Measurements from ENCODE around the gene SCAMP2.
"Not testable (repeated sequence)": the region's sequence is repeated elsewhere in the genome, so short reads cannot be mapped to it uniquely, and the experiment has no call there.

SCAMP2 gene

GRCh38 chr15:74887537-74888193, 14.5 kb upstream of the SCAMP2 start:
- H3K9me3 ChIP-seq (ENCODE audit: control extremely low read depth in 1 of 5, control insufficient read depth in 4 of 5, insufficient read depth in 2 of 5, low read depth in 1 of 5, low read length in 4 of 5); DNase-seq; H3K27me3 ChIP-seq (replicated peaks in 2 of 5; ENCODE audit: control insufficient read depth in 4 of 5, insufficient read depth in 5 of 5, low read length in 4 of 5); H3K27ac ChIP-seq (ENCODE audit: insufficient read depth in 1 of 2, low read depth in 1 of 2, low read length in 2 of 2, poor library complexity in 1 of 2, severe bottlenecking in 2 of 2); H3K4me3 ChIP-seq (ENCODE audit: control insufficient read depth in 1 of 7, extremely low read depth in 1 of 7, insufficient read depth in 4 of 7, low read depth in 2 of 7, low read length in 6 of 7): not testable (repeated sequence)
- Histone ChIP-seq H3K4me1 (ENCODE audit: control extremely low read depth in 1 of 4, control insufficient read depth in 4 of 4, insufficient read depth in 4 of 4, low read length in 3 of 4) (peaks cover 0 to 48% (median 30%) of the 10 kb centered on the region in 4 experiments), H3K36me3 (ENCODE audit: control insufficient read depth in 4 of 4, insufficient read depth in 4 of 4, low read length in 3 of 4) (peaks cover 0 to 17% (median 8%) of the 10 kb centered on the region in 4 experiments)
- ChIA-PET CTCF (interaction anchor here (1.4 to 1.7 kb wide), 3 partner anchors 9 to 101 kb away, joined by 3 to 5 read pairs (median 4); no protein-coding TSS in a partner anchor), POLR2A (interaction anchor here (0.5 kb wide), 1 partner anchor 41 kb away, joined by 6 read pairs; no protein-coding TSS in a partner anchor)
- no CpG with 5 or more reads among the region's 10 CpGs for WGBS (ENCODE audit: insufficient coverage)

DNA sequence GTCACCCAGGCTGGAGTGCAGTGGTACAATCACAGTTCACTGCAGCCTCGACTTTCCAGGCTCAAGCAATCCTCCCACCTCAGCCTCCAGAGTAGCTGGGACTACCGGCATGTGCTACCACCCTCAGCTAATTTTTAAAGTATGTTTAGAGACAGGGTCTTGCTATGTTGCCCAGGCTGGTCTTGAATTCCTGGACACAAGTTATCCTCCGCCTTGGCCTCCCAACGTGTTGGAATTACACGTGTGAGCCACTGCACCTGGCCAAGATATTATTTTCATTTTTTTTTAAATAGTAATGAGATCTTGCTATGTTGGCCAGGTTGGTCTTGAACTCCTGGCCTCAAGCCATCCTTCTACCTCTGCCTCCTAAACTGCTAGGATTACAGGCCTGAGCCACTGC, 12.3 kb upstream of the SCAMP2 start:
- H3K9me3 ChIP-seq (ENCODE audit: control extremely low read depth in 1 of 5, control insufficient read depth in 4 of 5, insufficient read depth in 2 of 5, low read depth in 1 of 5, low read length in 4 of 5), result peaks cover 0 to 9% (median 5%) of the 10 kb centered on the region in 5 experiments
- H3K4me3 ChIP-seq (ENCODE audit: control insufficient read depth in 1 of 7, extremely low read depth in 1 of 7, insufficient read depth in 4 of 7, low read depth in 2 of 7, low read length in 6 of 7), result no peak overlapping the region
- no peak for DNase-seq
- ChIA-PET POLR2A (interaction anchor here (0.7 kb wide), 1 partner anchor 32 kb away, joined by 3 read pairs; no protein-coding TSS in a partner anchor), CTCF (interaction anchor here (1.0 to 4.3 kb wide), 3 partner anchors 15 kb away, joined by 3 to 29 read pairs (median 4); no protein-coding TSS in a partner anchor)
- H3K27me3 ChIP-seq (replicated peaks in 2 of 5; ENCODE audit: control insufficient read depth in 4 of 5, insufficient read depth in 5 of 5, low read length in 4 of 5), result no peaks in the 10 kb centered on the region
- 94% methylated on average over 2 of the region's 5 CpGs for WGBS (ENCODE audit: insufficient coverage)
- no peaks in the 10 kb centered on the region for H3K36me3 ChIP-seq (ENCODE audit: control insufficient read depth in 4 of 4, insufficient read depth in 4 of 4, low read length in 3 of 4)
- no peak overlapping the region for H3K27ac ChIP-seq (ENCODE audit: insufficient read depth in 1 of 2, low read depth in 1 of 2, low read length in 2 of 2, poor library complexity in 1 of 2, severe bottlenecking in 2 of 2)
- peaks cover 0 to 41% (median 25%) of the 10 kb centered on the region in 4 experiments for H3K4me1 ChIP-seq (ENCODE audit: control extremely low read depth in 1 of 4, control insufficient read depth in 4 of 4, insufficient read depth in 4 of 4, low read length in 3 of 4)

- no peak for DNase-seq
- Histone ChIP-seq H3K4me1 (ENCODE audit: control extremely low read depth in 1 of 4, control insufficient read depth in 4 of 4, insufficient read depth in 4 of 4, low read length in 3 of 4) (peaks cover 0 to 34% (median 19%) of the 10 kb centered on the region in 4 experiments), H3K4me3 (ENCODE audit: control insufficient read depth in 1 of 7, extremely low read depth in 1 of 7, insufficient read depth in 4 of 7, low read depth in 2 of 7, low read length in 6 of 7) (no peak overlapping the region), H3K27me3 (replicated peaks in 2 of 5; ENCODE audit: control insufficient read depth in 4 of 5, insufficient read depth in 5 of 5, low read length in 4 of 5) (no peaks in the 10 kb centered on the region), H3K9me3 (ENCODE audit: control extremely low read depth in 1 of 5, control insufficient read depth in 4 of 5, insufficient read depth in 2 of 5, low read depth in 1 of 5, low read length in 4 of 5) (peaks cover 0 to 9% (median 5%) of the 10 kb centered on the region in 5 experiments), H3K27ac (ENCODE audit: insufficient read depth in 1 of 2, low read depth in 1 of 2, low read length in 2 of 2, poor library complexity in 1 of 2, severe bottlenecking in 2 of 2) (no peak overlapping the region), H3K36me3 (ENCODE audit: control insufficient read depth in 4 of 4, insufficient read depth in 4 of 4, low read length in 3 of 4) (no peaks in the 10 kb centered on the region)
- ChIA-PET POLR2A (interaction anchor here (0.7 kb wide), 1 partner anchor 32 kb away, joined by 3 read pairs; no protein-coding TSS in a partner anchor), CTCF (interaction anchor here (1.0 to 4.3 kb wide), 8 partner anchors 9 to 110 kb away, joined by 3 to 29 read pairs (median 4); partner anchors contain the start of gene SCAMP2)
- 93% methylated on average over 3 of the region's 4 CpGs for WGBS (ENCODE audit: insufficient coverage)
These were observed 11.5 kb upstream of the SCAMP2 start for GRCh38 chr15:74884428-74885223.

DNA sequence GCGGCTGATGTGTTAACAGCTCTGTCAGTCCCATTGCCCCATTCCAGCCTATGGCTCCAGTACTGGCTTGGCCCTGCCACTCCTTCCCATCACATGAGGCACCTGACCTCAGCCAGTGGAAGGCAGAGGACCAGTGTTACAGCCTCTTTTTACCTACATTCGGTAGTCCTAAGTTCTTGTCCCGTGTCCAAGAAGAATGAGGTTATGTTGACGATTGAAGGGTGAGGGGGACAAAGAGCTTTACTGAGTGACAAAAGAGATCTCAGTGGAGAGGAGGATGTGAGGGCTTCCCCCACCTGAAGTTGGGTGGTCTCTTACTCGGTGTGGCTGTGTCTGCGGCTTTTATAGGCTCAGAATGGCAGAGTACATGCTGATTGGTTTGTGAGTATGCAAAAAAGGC, 9.4 kb upstream of the SCAMP2 start:
- CTCF ChIA-PET, result interaction anchor here (3.2 to 4.3 kb wide), 3 partner anchors 8 to 18 kb away, joined by 10 to 29 read pairs (median 10); partner anchors contain the start of gene MPI
- DNase-seq, result no peak
- WGBS (ENCODE audit: insufficient coverage), result 100% methylated on average over 1 of the region's 6 CpGs
- Histone ChIP-seq H3K4me1 (ENCODE audit: control extremely low read depth in 1 of 4, control insufficient read depth in 4 of 4, insufficient read depth in 4 of 4, low read length in 3 of 4) (peaks cover 0 to 22% (median 8%) of the 10 kb centered on the region in 4 experiments), H3K27ac (ENCODE audit: insufficient read depth in 1 of 2, low read depth in 1 of 2, low read length in 2 of 2, poor library complexity in 1 of 2, severe bottlenecking in 2 of 2) (no peak overlapping the region), H3K9me3 (ENCODE audit: control extremely low read depth in 1 of 5, control insufficient read depth in 4 of 5, insufficient read depth in 2 of 5, low read depth in 1 of 5, low read length in 4 of 5) (peaks cover 0 to 9% (median 5%) of the 10 kb centered on the region in 5 experiments), H3K27me3 (replicated peaks in 2 of 5; ENCODE audit: control insufficient read depth in 4 of 5, insufficient read depth in 5 of 5, low read length in 4 of 5) (no peaks in the 10 kb centered on the region), H3K36me3 (ENCODE audit: control insufficient read depth in 4 of 4, insufficient read depth in 4 of 4, low read length in 3 of 4) (no peaks in the 10 kb centered on the region), H3K4me3 (ENCODE audit: control insufficient read depth in 1 of 7, extremely low read depth in 1 of 7, insufficient read depth in 4 of 7, low read depth in 2 of 7, low read length in 6 of 7) (no peak overlapping the region)
- POLR2A ChIA-PET, result interaction anchor here (1.4 kb wide), 1 partner anchor 13 kb away, joined by 4 read pairs; no protein-coding TSS in a partner anchor

DNA sequence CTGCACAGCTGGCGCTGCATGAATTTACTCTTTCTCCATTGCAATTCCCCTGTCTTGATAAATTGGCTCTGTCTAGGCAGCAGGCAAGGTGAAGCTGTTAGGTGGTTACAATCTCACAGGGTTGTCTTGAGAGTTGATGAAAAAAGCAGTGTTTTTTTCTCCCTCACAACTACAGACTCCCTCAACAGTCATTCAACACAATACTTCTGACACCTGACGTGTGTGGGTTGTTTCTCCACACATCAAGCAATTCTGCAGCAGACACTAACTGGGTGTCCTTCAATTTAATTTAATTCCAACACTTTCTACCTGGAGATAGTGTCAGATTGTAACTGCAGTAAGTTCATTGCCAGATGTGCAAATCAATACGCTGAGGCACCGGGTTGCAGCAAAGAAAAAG, 5.1 kb upstream of the SCAMP2 start:
- 100% methylated on average over 1 of the region's 4 CpGs for WGBS (ENCODE audit: insufficient coverage)
- no peak overlapping the region for H3K4me3 ChIP-seq (ENCODE audit: control insufficient read depth in 1 of 7, extremely low read depth in 1 of 7, insufficient read depth in 4 of 7, low read depth in 2 of 7, low read length in 6 of 7)
- ChIA-PET POLR2A (interaction anchor here (0.6 kb wide), 1 partner anchor 192 kb away, joined by 4 read pairs; no protein-coding TSS in a partner anchor), CTCF (no interaction called here)
- DNase-seq, result no peak
- peaks cover 0 to 9% (median 5%) of the 10 kb centered on the region in 5 experiments for H3K9me3 ChIP-seq (ENCODE audit: control extremely low read depth in 1 of 5, control insufficient read depth in 4 of 5, insufficient read depth in 2 of 5, low read depth in 1 of 5, low read length in 4 of 5)
- H3K27me3 ChIP-seq (replicated peaks in 2 of 5; ENCODE audit: control insufficient read depth in 4 of 5, insufficient read depth in 5 of 5, low read length in 4 of 5), result no peaks in the 10 kb centered on the region
- peaks cover 0 to 9% (median 6%) of the 10 kb centered on the region in 4 experiments for H3K4me1 ChIP-seq (ENCODE audit: control extremely low read depth in 1 of 4, control insufficient read depth in 4 of 4, insufficient read depth in 4 of 4, low read length in 3 of 4)
- no peak overlapping the region for H3K27ac ChIP-seq (ENCODE audit: insufficient read depth in 1 of 2, low read depth in 1 of 2, low read length in 2 of 2, poor library complexity in 1 of 2, severe bottlenecking in 2 of 2)
- no peaks in the 10 kb centered on the region for H3K36me3 ChIP-seq (ENCODE audit: control insufficient read depth in 4 of 4, insufficient read depth in 4 of 4, low read length in 3 of 4)

DNA sequence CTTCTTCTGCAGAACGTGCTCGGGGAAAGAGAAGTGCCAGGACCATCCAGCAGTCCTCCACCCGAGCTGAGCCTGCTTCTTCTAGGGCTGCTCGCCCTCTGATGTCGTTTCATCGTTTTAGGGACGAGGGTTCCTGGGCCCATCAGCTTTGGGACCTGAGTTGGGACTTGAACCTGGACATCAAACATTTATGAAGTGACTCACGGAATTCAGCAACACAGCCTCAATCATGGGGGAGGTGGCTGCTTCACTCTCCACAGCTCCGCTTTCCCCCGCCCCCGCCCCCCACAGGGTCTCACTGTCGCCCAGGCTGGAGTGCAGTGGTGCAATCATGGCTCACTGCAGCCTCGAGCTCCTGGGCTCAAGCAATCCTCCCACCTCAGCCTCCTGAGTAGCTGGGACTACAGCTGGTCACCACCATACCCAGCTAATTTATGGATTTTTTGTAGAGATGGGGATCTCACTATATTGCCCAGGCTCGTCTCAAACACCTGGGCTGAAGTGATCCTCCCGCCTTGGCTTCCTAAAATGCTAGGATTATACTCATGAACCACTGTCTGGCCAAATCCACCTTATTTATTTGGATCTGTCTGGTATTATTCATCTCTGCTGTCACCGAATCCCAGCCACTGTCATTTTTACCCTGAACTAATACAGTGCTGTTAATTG, 725 bp upstream of the SCAMP2 start:
- ChIA-PET CTCF (interaction anchor here (1.0 to 3.3 kb wide), 3 partner anchors 10 to 28 kb away, joined by 4 to 22 read pairs (median 12); no protein-coding TSS in a partner anchor), POLR2A (interaction anchor here (0.9 to 1.8 kb wide), 2 partner anchors 15 to 16 kb away, joined by 3 to 4 read pairs; partner anchors contain the start of gene MPI)
- Histone ChIP-seq H3K27me3 (replicated peaks in 2 of 5; ENCODE audit: control insufficient read depth in 4 of 5, insufficient read depth in 5 of 5, low read length in 4 of 5) (no peaks in the 10 kb centered on the region), H3K9me3 (ENCODE audit: control extremely low read depth in 1 of 5, control insufficient read depth in 4 of 5, insufficient read depth in 2 of 5, low read depth in 1 of 5, low read length in 4 of 5) (no peaks in the 10 kb centered on the region), H3K27ac (ENCODE audit: insufficient read depth in 1 of 2, low read depth in 1 of 2, low read length in 2 of 2, poor library complexity in 1 of 2, severe bottlenecking in 2 of 2) (peak overlapping the region in 1 of 2 experiments; percentile 98), H3K4me3 (ENCODE audit: control insufficient read depth in 1 of 7, extremely low read depth in 1 of 7, insufficient read depth in 4 of 7, low read depth in 2 of 7, low read length in 6 of 7) (peak overlapping the region in 6 of 7 experiments; percentile 83 to 97 (median 88)), H3K36me3 (ENCODE audit: control insufficient read depth in 4 of 4, insufficient read depth in 4 of 4, low read length in 3 of 4) (no peaks in the 10 kb centered on the region), H3K4me1 (ENCODE audit: control extremely low read depth in 1 of 4, control insufficient read depth in 4 of 4, insufficient read depth in 4 of 4, low read length in 3 of 4) (peaks cover 18 to 47% (median 44%) of the 10 kb centered on the region in 4 experiments)
- DNase-seq, result peak in 2 of 3 donors; percentile 41 to 50
- WGBS (ENCODE audit: insufficient coverage), result 30% methylated on average over 11 of the region's 16 CpGs

Data from common myeloid progenitor, CD34-positive (primary cell).